OCI-LY1 (cell line): Measurements from ENCODE around the gene KLC1.

ENCODE experiments used
- H2AFZ ChIP-seq: fragments of 200-600 bp; sonication (generic), shearing (Covaris generic); 2 replicates; pipeline ENCODE4 v1.6.0; 2014; ENCODE audit warnings: antibody characterized with exemption, mild to moderate bottlenecking, low read length
- H3F3A ChIP-seq: fragments of 200-600 bp; sonication (generic), shearing (Covaris generic); 2 replicates; pipeline ENCODE4 v1.6.0; 2014; ENCODE audit warnings: mild to moderate bottlenecking, antibody characterized with exemption, low read length, moderate library complexity; ENCODE audit not compliant: insufficient read depth
- H3K27ac ChIP-seq: fragments of 200-600 bp; sonication (generic); 2 replicates; pipeline ENCODE4 v1.5.1; 2014; ENCODE audit warnings: low read length, mixed run types, mild to moderate bottlenecking, low read depth; ENCODE audit not compliant: poor library complexity, severe bottlenecking
- H3K27me3 ChIP-seq: fragments of 200-600 bp; sonication (generic); 2 replicates; pipeline ENCODE4 v1.6.0; 2014; ENCODE audit warnings: antibody characterized with exemption, mild to moderate bottlenecking, low read length, moderate library complexity; ENCODE audit not compliant: insufficient read depth
- H3K36me3 ChIP-seq: fragments of 200-600 bp; sonication (generic); 2 replicates; pipeline ENCODE4 v1.6.1; 2014; ENCODE audit warnings: mild to moderate bottlenecking, antibody characterized with exemption, low read length, moderate library complexity, mixed read lengths; ENCODE audit not compliant: insufficient read depth
- H3K4me1 ChIP-seq: fragments of 200-600 bp; sonication (generic); 2 replicates; pipeline ENCODE4 v1.5.1; 2014; ENCODE audit warnings: mild to moderate bottlenecking, low read length, moderate library complexity; ENCODE audit not compliant: insufficient read depth, severe bottlenecking
- H3K4me2 ChIP-seq: fragments of 200-600 bp; sonication (generic), shearing (Covaris generic); 2 replicates; pipeline ENCODE4 v1.6.1; 2014; ENCODE audit warnings: low read length
- H3K4me3 ChIP-seq: fragments of 200-600 bp; sonication (generic); 2 replicates; pipeline ENCODE4 v1.5.1; 2014; ENCODE audit warnings: low read length, low read depth, mild to moderate bottlenecking, mixed read lengths; ENCODE audit not compliant: poor library complexity, severe bottlenecking
- H3K79me2 ChIP-seq: fragments of 200-600 bp; shearing (Covaris generic); 2 replicates; pipeline ENCODE4 v1.6.1; 2016; ENCODE audit warnings: mixed run types, low read length, mixed read lengths; ENCODE audit not compliant: insufficient read depth
- H3K9ac ChIP-seq: fragments of 200-600 bp; sonication (generic), shearing (Covaris generic); 2 replicates; pipeline ENCODE4 v1.6.1; 2014; ENCODE audit warnings: mild to moderate bottlenecking, low read length, mixed read lengths
- H3K9me2 ChIP-seq: fragments of 200-600 bp; sonication (generic), shearing (Covaris generic); 2 replicates; pipeline ENCODE4 v1.6.1; 2014; ENCODE audit warnings: low read depth, mild to moderate bottlenecking, low read length, mixed read lengths
- H3K9me3 ChIP-seq: fragments of 200-600 bp; shearing (Covaris generic); 2 replicates; pipeline ENCODE4 v1.6.1; 2014; ENCODE audit warnings: low read length, mixed read lengths
- H4K20me1 ChIP-seq: fragments of 200-600 bp; sonication (generic), shearing (Covaris generic); 2 replicates; pipeline ENCODE4 v1.6.0; 2016; ENCODE audit warnings: mild to moderate bottlenecking, low read length; ENCODE audit not compliant: insufficient read depth
- EZH2 ChIP-seq: fragments of 200-600 bp; sonication (generic), shearing (Covaris generic); IDR thresholded peaks from 2 replicates; pipeline ENCODE4 v1.8.0; 2017; ENCODE audit warnings: borderline replicate concordance, mixed run types, mild to moderate bottlenecking, antibody characterized with exemption, low read length, moderate library complexity, mixed read lengths
- TF ChIP-seq, protein P1 (sequence below): fragments of 200-600 bp; sonication (generic), shearing (Covaris generic); IDR thresholded peaks from 2 replicates; pipeline ENCODE4 v1.5.1; 2017; ENCODE audit warnings: mild to moderate bottlenecking, antibody characterized with exemption, low read length, moderate library complexity, mixed read lengths

The KLC1 gene

GRCh38 chr14:103623308-103623707, 5.7 kb upstream of the KLC1 start:
- no peak overlapping the region for H3K4me2 ChIP-seq
- peaks cover 48% of the 10 kb centered on the region for H3K4me1 ChIP-seq
- no peak overlapping the region for H3K4me3 ChIP-seq
- H3K9me2 ChIP-seq: no peaks in the 10 kb centered on the region
- no peaks in the 10 kb centered on the region for H3K9me3 ChIP-seq
- H3K27ac ChIP-seq: no peak overlapping the region
- H3K36me3 ChIP-seq: no peaks in the 10 kb centered on the region
- H3F3A ChIP-seq: no peaks in the 10 kb centered on the region
- no peak overlapping the region for H2AFZ ChIP-seq
- TF ChIP-seq, protein P1, sequence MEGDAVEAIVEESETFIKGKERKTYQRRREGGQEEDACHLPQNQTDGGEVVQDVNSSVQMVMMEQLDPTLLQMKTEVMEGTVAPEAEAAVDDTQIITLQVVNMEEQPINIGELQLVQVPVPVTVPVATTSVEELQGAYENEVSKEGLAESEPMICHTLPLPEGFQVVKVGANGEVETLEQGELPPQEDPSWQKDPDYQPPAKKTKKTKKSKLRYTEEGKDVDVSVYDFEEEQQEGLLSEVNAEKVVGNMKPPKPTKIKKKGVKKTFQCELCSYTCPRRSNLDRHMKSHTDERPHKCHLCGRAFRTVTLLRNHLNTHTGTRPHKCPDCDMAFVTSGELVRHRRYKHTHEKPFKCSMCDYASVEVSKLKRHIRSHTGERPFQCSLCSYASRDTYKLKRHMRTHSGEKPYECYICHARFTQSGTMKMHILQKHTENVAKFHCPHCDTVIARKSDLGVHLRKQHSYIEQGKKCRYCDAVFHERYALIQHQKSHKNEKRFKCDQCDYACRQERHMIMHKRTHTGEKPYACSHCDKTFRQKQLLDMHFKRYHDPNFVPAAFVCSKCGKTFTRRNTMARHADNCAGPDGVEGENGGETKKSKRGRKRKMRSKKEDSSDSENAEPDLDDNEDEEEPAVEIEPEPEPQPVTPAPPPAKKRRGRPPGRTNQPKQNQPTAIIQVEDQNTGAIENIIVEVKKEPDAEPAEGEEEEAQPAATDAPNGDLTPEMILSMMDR: no peak
- no peak for TF ChIP-seq EZH2
- H4K20me1 ChIP-seq: no peaks in the 10 kb centered on the region
- no peaks in the 10 kb centered on the region for H3K27me3 ChIP-seq
- no peaks in the 10 kb centered on the region for H3K79me2 ChIP-seq
- H3K9ac ChIP-seq: no peak overlapping the region

- peak overlapping the region; percentile 42; the same call in 1 of the 2 replicates for H3K4me2 ChIP-seq
- no peak overlapping the region for H2AFZ ChIP-seq
- no peaks in the 10 kb centered on the region for H3K9me3 ChIP-seq
- H3K27ac ChIP-seq: peak overlapping the region; percentile 84
- H3K4me1 ChIP-seq: peaks cover 51% of the 10 kb centered on the region
- H3K4me3 ChIP-seq: no peak overlapping the region
- no peaks in the 10 kb centered on the region for H4K20me1 ChIP-seq
- H3K79me2 ChIP-seq: no peaks in the 10 kb centered on the region
- H3K9ac ChIP-seq: no peak overlapping the region; the same call in 1 of the 2 replicates
- no peaks in the 10 kb centered on the region for H3K9me2 ChIP-seq
- H3K27me3 ChIP-seq: no peaks in the 10 kb centered on the region
- no peaks in the 10 kb centered on the region for H3F3A ChIP-seq
- TF ChIP-seq, protein P1: no peak
- no peak for TF ChIP-seq EZH2
- no peaks in the 10 kb centered on the region for H3K36me3 ChIP-seq
Observed at GRCh38 chr14:103623883-103624482, 5.0 kb upstream of the KLC1 start.

GRCh38 chr14:103624860-103625259, 4.2 kb upstream of the KLC1 start:
- no peaks in the 10 kb centered on the region for H3F3A ChIP-seq
- H3K4me2 ChIP-seq: peak overlapping the region; percentile 51
- H2AFZ ChIP-seq: 0 out of 2 replicates have a peak overlapping the region, but pooled peaks have one; percentile 27
- TF ChIP-seq EZH2: no peak
- TF ChIP-seq, protein P1: no peak
- peak overlapping the region; percentile 7; the same call in 1 of the 2 replicates for H3K9ac ChIP-seq
- peak overlapping the region; percentile 8 for H3K4me3 ChIP-seq
- no peaks in the 10 kb centered on the region for H3K27me3 ChIP-seq
- H3K9me2 ChIP-seq: no peaks in the 10 kb centered on the region
- H3K9me3 ChIP-seq: no peaks in the 10 kb centered on the region
- peaks cover 51% of the 10 kb centered on the region for H3K4me1 ChIP-seq
- H3K36me3 ChIP-seq: no peaks in the 10 kb centered on the region
- H4K20me1 ChIP-seq: no peaks in the 10 kb centered on the region
- peak overlapping the region; percentile 84 for H3K27ac ChIP-seq
- H3K79me2 ChIP-seq: peaks cover 5% of the 10 kb centered on the region
